Mononuclear cell (primary cell): ENCODE measurements around the gene GASK1A. TPM values are rescaled to one million over a fixed set of nuclear protein-coding genes. Genes with fewer than 3 reads are reported as not detected.
A peak's percentile ranks its signal among the peaks of the same experiment; 100 is the strongest.

Source experiments
- H3K27me3 ChIP-seq: 2 replicates; pipeline ENCODE4 v1.6.0; 2011; ENCODE audit warnings: low read length, control low read depth; ENCODE audit not compliant: insufficient read depth
- H3K4me1 ChIP-seq: 2 replicates; pipeline ENCODE4 v1.5.1; 2011; ENCODE audit warnings: mild to moderate bottlenecking, low read length, control low read depth; ENCODE audit not compliant: insufficient read depth
- H3K4me3 ChIP-seq: 2 replicates; pipeline ENCODE4 v1.5.1; 2011; ENCODE audit warnings: mild to moderate bottlenecking, low read length, moderate library complexity
- H3K9me3 ChIP-seq: 2 replicates; pipeline ENCODE4 v1.5.1; 2011; ENCODE audit warnings: low read depth, mild to moderate bottlenecking, control low read depth, low read length
- total RNA-seq: library from RNA; depleted of rRNA; stranded (reverse); fragments of >200 nt; gene quantifications from one replicate; pipeline ENCODE4 v1.2.3, GENCODE V29; 2012

Gene GASK1A
- total RNA-seq, 1 donor, result 0.10 TPM

- Histone ChIP-seq H3K9me3 (no peaks in the 10 kb centered on the region), H3K4me3 (no peak overlapping the region), H3K27me3 (no peaks in the 10 kb centered on the region), H3K4me1 (peaks cover 10% of the 10 kb centered on the region)
Measured at GRCh38 chr3:43104660-43105595, 125.8 kb downstream of the GASK1A start.

- H3K4me3 ChIP-seq, result peak within 1 kb of the TSS; percentile 57
- no peaks in the 10 kb centered on the region for H3K9me3 ChIP-seq
- no peaks in the 10 kb centered on the region for H3K27me3 ChIP-seq
- H3K4me1 ChIP-seq, result peaks cover 10% of the 10 kb centered on the region
Measured at GRCh38 chr3:43105596-43106292, 126.6 kb downstream of the GASK1A start, which contains the start of gene POMGNT2. Gene POMGNT2 (minus strand): TSS chr3:43106079. CDS start chr3:43081431, 24,648 bp downstream.

GRCh38 chr3:43106293-43106628, 127.2 kb downstream of the GASK1A start:
- Histone ChIP-seq H3K9me3 (no peaks in the 10 kb centered on the region), H3K4me3 (peak overlapping the region; percentile 57), H3K4me1 (peaks cover 10% of the 10 kb centered on the region), H3K27me3 (no peaks in the 10 kb centered on the region)

Other genes with a start within 250 kb of the GASK1A start
- gene CCDC13, start 206.1 kb upstream of the GASK1A start, total RNA-seq, result 0.94 TPM
- 42.1 TPM for gene HIGD1A, start 174.8 kb upstream of the GASK1A start, total RNA-seq
- 0.10 TPM for gene ACKR2, start 169.9 kb upstream of the GASK1A start, total RNA-seq
- gene CYP8B1, start 103.4 kb upstream of the GASK1A start, total RNA-seq, result under 0.01 TPM
- 1.2 TPM for gene ZNF662, start 73.2 kb upstream of the GASK1A start, total RNA-seq
- gene POMGNT2, start 126.8 kb downstream of the GASK1A start, total RNA-seq, result 3.6 TPM